GM23338 (cell line): ENCODE data around the gene RYR3. TPM values are rescaled to one million over a fixed set of nuclear protein-coding genes. Genes with fewer than 3 reads are reported as not detected.

Source experiments
- ATAC-seq: fragments of 200-7000 bp; cut with Tn5 transposase; 3 replicates; pipeline ENCODE4 v1.9.1; 2020
- DNase-seq: peaks from one replicate; pipeline ENCODE4 v3.0.0-alpha.2; 2015; ENCODE audit warnings: low spot score
- H2AFZ ChIP-seq: fragments of 200-600 bp; sonication (generic); 2 replicates; pipeline ENCODE4 v1.8.0; 2016; ENCODE audit warnings: antibody characterized with exemption, mild to moderate bottlenecking, moderate library complexity
- H3F3A ChIP-seq: fragments of 200-600 bp; sonication (generic); replicated peaks from 2 replicates; pipeline ENCODE4 v1.8.0; 2017; ENCODE audit warnings: antibody characterized with exemption, mixed run types, low read depth
- H3K27ac ChIP-seq: fragments of 200-600 bp; sonication (generic); 2 replicates; pipeline ENCODE4 v1.6.1; 2016; ENCODE audit warnings: low read depth
- H3K27me3 ChIP-seq: fragments of 200-600 bp; sonication (generic); 2 replicates; pipeline ENCODE4 v1.8.0; 2016; ENCODE audit warnings: mild to moderate bottlenecking, mixed run types, moderate library complexity; ENCODE audit not compliant: insufficient read depth
- H3K36me3 ChIP-seq: fragments of 200-600 bp; sonication (generic); 2 replicates; pipeline ENCODE4 v1.8.0; 2016; ENCODE audit warnings: mild to moderate bottlenecking; ENCODE audit not compliant: insufficient read depth
- H3K4me1 ChIP-seq: fragments of 200-600 bp; sonication (generic); 2 replicates; pipeline ENCODE4 v1.8.0; 2016; ENCODE audit warnings: mild to moderate bottlenecking, moderate library complexity; ENCODE audit not compliant: insufficient read depth
- H3K4me2 ChIP-seq: fragments of 200-600 bp; sonication (generic); 2 replicates; pipeline ENCODE4 v1.7.1; 2017; ENCODE audit warnings: mixed run types
- H3K4me3 ChIP-seq: fragments of 200-600 bp; sonication (generic); 2 replicates; pipeline ENCODE4 v1.6.1; 2016; ENCODE audit warnings: mixed run types
- H3K79me2 ChIP-seq: fragments of 200-600 bp; sonication (generic); replicated peaks from 2 replicates; pipeline ENCODE4 v1.8.0; 2017; ENCODE audit warnings: mild to moderate bottlenecking; ENCODE audit not compliant: insufficient read depth
- H3K9me2 ChIP-seq: fragments of 200-600 bp; sonication (generic); 2 replicates; pipeline ENCODE4 v1.8.0; 2017; ENCODE audit not compliant: insufficient read depth
- H4K20me1 ChIP-seq: fragments of 200-600 bp; sonication (generic); replicated peaks from 2 replicates; pipeline ENCODE4 v1.8.0; 2017; ENCODE audit warnings: mild to moderate bottlenecking; ENCODE audit not compliant: insufficient read depth
- H3K27ac Mint-ChIP-seq: 2 replicates; pipeline ENCODE4 v1.8.0; 2020; ENCODE audit warnings: inconsistent platforms, mild to moderate bottlenecking, moderate library complexity, mixed read lengths
- H3K27me3 Mint-ChIP-seq: 3 replicates; pipeline ENCODE4 v1.8.0; 2022; ENCODE audit warnings: low read depth, mild to moderate bottlenecking, moderate library complexity, mixed read lengths, inconsistent platforms; ENCODE audit not compliant: insufficient read depth, poor library complexity
- H3K36me3 Mint-ChIP-seq: 3 replicates; pipeline ENCODE4 v1.8.0; 2021; ENCODE audit warnings: low read depth, mild to moderate bottlenecking, inconsistent platforms, moderate library complexity, mixed read lengths
- H3K4me1 Mint-ChIP-seq: 3 replicates; pipeline ENCODE4 v1.8.0; 2020; ENCODE audit warnings: mild to moderate bottlenecking, inconsistent platforms, mixed read lengths
- H3K4me3 Mint-ChIP-seq: 3 replicates; pipeline ENCODE4 v1.8.0; 2021; ENCODE audit warnings: moderate library complexity, mild to moderate bottlenecking, inconsistent platforms, mixed read lengths
- H3K9me3 Mint-ChIP-seq: 3 replicates; pipeline ENCODE4 v1.8.0; 2020; ENCODE audit warnings: moderate library complexity, mild to moderate bottlenecking, inconsistent platforms, mixed read lengths
- CREB1 ChIP-seq: fragments of 250-450 bp; sonication (Bioruptor Pico); IDR thresholded peaks from 2 replicates; pipeline ENCODE4 v1.5.0; 2020; ENCODE audit warnings: low read depth, mild to moderate bottlenecking, moderate library complexity
- CTCF ChIP-seq, 2 experiments: fragments of 200-600 bp in 1 of 2; sonication (generic) in 1 of 2; conservative IDR thresholded peaks; 2 replicates each; pipeline versions ENCODE4 v1.5.1 to v1.6.1; 2016 to 2017; ENCODE audit warnings: antibody characterized with exemption in 2 of 2, low read depth in 2 of 2, mild to moderate bottlenecking in 2 of 2, moderate library complexity in 1 of 2
- ETS1 ChIP-seq: IDR thresholded peaks from 2 replicates; pipeline ENCODE4 v1.6.1; 2016; ENCODE audit warnings: antibody characterized with exemption
- EZH2 ChIP-seq: fragments of 200-600 bp; sonication (generic); IDR thresholded peaks from one replicate; pipeline ENCODE4 v1.8.0; 2017; ENCODE audit warnings: antibody characterized with exemption, mild to moderate bottlenecking, low read depth; ENCODE audit not compliant: unreplicated experiment
- EZH2phosphoT487 ChIP-seq: fragments of 200-600 bp; sonication (generic); IDR thresholded peaks from one replicate; pipeline ENCODE4 v1.8.1; 2018; ENCODE audit warnings: antibody characterized with exemption; ENCODE audit not compliant: unreplicated experiment
- JUNB ChIP-seq: IDR thresholded peaks from one replicate; pipeline ENCODE4 v1.6.1; 2016; ENCODE audit warnings: antibody characterized with exemption; ENCODE audit not compliant: unreplicated experiment
- NANOG ChIP-seq: IDR thresholded peaks from 2 replicates; pipeline ENCODE4 v1.6.1; 2016; ENCODE audit warnings: antibody characterized with exemption, borderline replicate concordance
- POLR2AphosphoS5 ChIP-seq: IDR thresholded peaks from 2 replicates; pipeline ENCODE4 v1.6.1; 2016; ENCODE audit warnings: antibody characterized with exemption, low read depth
- REST ChIP-seq: IDR thresholded peaks from one replicate; pipeline ENCODE4 v1.6.1; 2018; ENCODE audit warnings: antibody characterized with exemption; ENCODE audit not compliant: unreplicated experiment
- STAT1 ChIP-seq: IDR thresholded peaks from one replicate; pipeline ENCODE4 v1.6.1; 2016; ENCODE audit warnings: antibody characterized with exemption; ENCODE audit not compliant: unreplicated experiment
- ZNF114 ChIP-seq: fragments of 250-450 bp; sonication (Bioruptor Pico); IDR thresholded peaks from 2 replicates; pipeline ENCODE4 v1.5.0; 2020; ENCODE audit warnings: mild to moderate bottlenecking, moderate library complexity
- ZNF331 ChIP-seq: fragments of 250-450 bp; sonication (Bioruptor Pico); IDR thresholded peaks from 2 replicates; pipeline ENCODE4 v1.5.0; 2020; ENCODE audit warnings: low read depth, mild to moderate bottlenecking, moderate library complexity
- ZNF462 ChIP-seq: fragments of 250-450 bp; sonication (Bioruptor Pico); IDR thresholded peaks from 2 replicates; pipeline ENCODE4 v1.5.0; 2020; ENCODE audit warnings: mild to moderate bottlenecking, moderate library complexity
- polyA plus RNA-seq: library from polyadenylated mRNA; unstranded; fragments of >200 nt; fragmentation: Nextera tagmentation; extraction: Ambion mirVana; gene quantifications from 2 replicates; pipeline ENCODE4 v1.2.1, GENCODE V29; 2016
- total RNA-seq: library from RNA; depleted of rRNA; stranded (reverse); fragments of >200 nt; shearing (Covaris generic); gene quantifications from 2 replicates; pipeline ENCODE4 v1.2.3, GENCODE V29; 2014

RYR3 gene
- total and polyA plus RNA-seq, 2 experiments from 2014 or later: 1.1 to 1.2 TPM

- no peaks in the 10 kb centered on the region for H4K20me1 ChIP-seq
- H3K4me1 Mint-ChIP-seq: peaks cover 4% of the 10 kb centered on the region; the same call in 1 of the 3 replicates
Measured at GRCh38 chr15:33722005-33722672, 411.4 kb downstream of the RYR3 start.

More at GRCh38 chr15:33722005-33722672, 411.4 kb downstream of the RYR3 start:
- H2AFZ ChIP-seq: no peak overlapping the region
- no peaks in the 10 kb centered on the region for H3K27me3 ChIP-seq
- H3K4me1 ChIP-seq: no peaks in the 10 kb centered on the region
- DNase-seq (no peak), ATAC-seq (no peak)
- no peaks in the 10 kb centered on the region for H3F3A ChIP-seq
- H3K79me2 ChIP-seq: no peaks in the 10 kb centered on the region
- no peaks in the 10 kb centered on the region for H3K36me3 ChIP-seq
- peaks cover 12% of the 10 kb centered on the region; the same call in 1 of the 2 replicates for H3K9me2 ChIP-seq
- Mint-ChIP-seq H3K27ac (no peak overlapping the region), H3K9me3 (no peaks in the 10 kb centered on the region), H3K27me3 (no peaks in the 10 kb centered on the region), H3K4me3 (no peak overlapping the region), H3K36me3 (no peaks in the 10 kb centered on the region)
- H3K4me3 ChIP-seq: no peak overlapping the region
- TF ChIP-seq ETS1 (no peak), ZNF114 (CRISPR knock-in tag) (no peak), REST (no peak), ZNF462 (CRISPR knock-in tag) (no peak), CREB1 (CRISPR knock-in tag) (no peak), POLR2AphosphoS5 (no peak), EZH2 (no peak), EZH2phosphoT487 (no peak), CTCF (conservative IDR thresholded peaks at IDR 0.05; ENCODE audit: low read depth in 2 of 2) (no peak), STAT1 (no peak), JUNB (no peak), NANOG (no peak), ZNF331 (no peak)
- H3K4me2 ChIP-seq: no peak overlapping the region
- H3K27ac ChIP-seq: no peak overlapping the region
